ENCODE results near the gene KLF3. TPM values are rescaled to one million over a fixed set of nuclear protein-coding genes. Genes with fewer than 3 reads are reported as not detected.

The KLF3 gene
- polyA plus RNA-seq, 1 donor from 2014 or later: 12.3 TPM

DNA sequence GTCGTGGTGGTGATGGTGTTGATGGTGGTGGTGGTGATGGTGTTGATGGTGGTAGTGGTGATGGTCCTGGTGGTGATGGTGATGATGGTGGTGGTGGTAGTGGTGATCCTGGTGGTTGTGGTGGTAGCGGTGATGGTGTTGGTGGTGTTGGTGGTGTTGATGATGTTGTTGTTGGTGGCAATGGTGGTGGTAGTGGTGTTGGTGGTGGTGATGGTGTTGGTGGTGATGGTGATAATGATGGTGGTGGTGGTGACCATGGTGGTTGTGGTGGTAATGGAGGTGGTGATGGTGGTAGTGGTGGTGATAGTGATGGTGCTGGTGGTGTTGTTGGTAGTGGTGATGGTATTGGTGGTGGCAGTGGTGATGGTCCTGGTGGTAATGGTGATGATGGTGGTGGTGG lies 69.7 kb downstream of the KLF3 start:
- Histone ChIP-seq H3K9ac (ENCODE audit: low read length) (no peak overlapping the region), H3K36me3 (ENCODE audit: insufficient read depth, low read length) (no peaks in the 10 kb centered on the region), H3K4me3 (ENCODE audit: low read length) (no peak overlapping the region), H4K20me1 (ENCODE audit: insufficient read depth) (no peaks in the 10 kb centered on the region), H3F3A (ENCODE audit: insufficient read depth, low read length, poor library complexity, severe bottlenecking) (no peaks in the 10 kb centered on the region), H3K9me2 (ENCODE audit: insufficient read depth, low read length) (no peaks in the 10 kb centered on the region), H2AFZ (ENCODE audit: low read depth, low read length) (no peak overlapping the region), H3K27me3 (ENCODE audit: insufficient read depth, low read depth, low read length) (no peaks in the 10 kb centered on the region), H3K4me2 (ENCODE audit: low read length) (no peak overlapping the region), H3K9me3 (ENCODE audit: low read length) (no peaks in the 10 kb centered on the region), H3K79me2 (replicated peaks; ENCODE audit: insufficient read depth, low read length) (no peaks in the 10 kb centered on the region), H3K27ac (ENCODE audit: low read length) (no peak overlapping the region)
- no peak for TF ChIP-seq TAF1 (IDR thresholded peaks at IDR 0.05; ENCODE audit: low read depth)
- no peak for TF ChIP-seq RAD21 (conservative IDR thresholded peaks at IDR 0.05)
- TF ChIP-seq, protein P1, sequence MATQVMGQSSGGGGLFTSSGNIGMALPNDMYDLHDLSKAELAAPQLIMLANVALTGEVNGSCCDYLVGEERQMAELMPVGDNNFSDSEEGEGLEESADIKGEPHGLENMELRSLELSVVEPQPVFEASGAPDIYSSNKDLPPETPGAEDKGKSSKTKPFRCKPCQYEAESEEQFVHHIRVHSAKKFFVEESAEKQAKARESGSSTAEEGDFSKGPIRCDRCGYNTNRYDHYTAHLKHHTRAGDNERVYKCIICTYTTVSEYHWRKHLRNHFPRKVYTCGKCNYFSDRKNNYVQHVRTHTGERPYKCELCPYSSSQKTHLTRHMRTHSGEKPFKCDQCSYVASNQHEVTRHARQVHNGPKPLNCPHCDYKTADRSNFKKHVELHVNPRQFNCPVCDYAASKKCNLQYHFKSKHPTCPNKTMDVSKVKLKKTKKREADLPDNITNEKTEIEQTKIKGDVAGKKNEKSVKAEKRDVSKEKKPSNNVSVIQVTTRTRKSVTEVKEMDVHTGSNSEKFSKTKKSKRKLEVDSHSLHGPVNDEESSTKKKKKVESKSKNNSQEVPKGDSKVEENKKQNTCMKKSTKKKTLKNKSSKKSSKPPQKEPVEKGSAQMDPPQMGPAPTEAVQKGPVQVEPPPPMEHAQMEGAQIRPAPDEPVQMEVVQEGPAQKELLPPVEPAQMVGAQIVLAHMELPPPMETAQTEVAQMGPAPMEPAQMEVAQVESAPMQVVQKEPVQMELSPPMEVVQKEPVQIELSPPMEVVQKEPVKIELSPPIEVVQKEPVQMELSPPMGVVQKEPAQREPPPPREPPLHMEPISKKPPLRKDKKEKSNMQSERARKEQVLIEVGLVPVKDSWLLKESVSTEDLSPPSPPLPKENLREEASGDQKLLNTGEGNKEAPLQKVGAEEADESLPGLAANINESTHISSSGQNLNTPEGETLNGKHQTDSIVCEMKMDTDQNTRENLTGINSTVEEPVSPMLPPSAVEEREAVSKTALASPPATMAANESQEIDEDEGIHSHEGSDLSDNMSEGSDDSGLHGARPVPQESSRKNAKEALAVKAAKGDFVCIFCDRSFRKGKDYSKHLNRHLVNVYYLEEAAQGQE (IDR thresholded peaks at IDR 0.05; ENCODE audit: borderline replicate concordance): no peak
- no peak for TF ChIP-seq MXI1 (conservative IDR thresholded peaks at IDR 0.05; ENCODE audit: poor library complexity, severe bottlenecking)
- TF ChIP-seq, protein P2, sequence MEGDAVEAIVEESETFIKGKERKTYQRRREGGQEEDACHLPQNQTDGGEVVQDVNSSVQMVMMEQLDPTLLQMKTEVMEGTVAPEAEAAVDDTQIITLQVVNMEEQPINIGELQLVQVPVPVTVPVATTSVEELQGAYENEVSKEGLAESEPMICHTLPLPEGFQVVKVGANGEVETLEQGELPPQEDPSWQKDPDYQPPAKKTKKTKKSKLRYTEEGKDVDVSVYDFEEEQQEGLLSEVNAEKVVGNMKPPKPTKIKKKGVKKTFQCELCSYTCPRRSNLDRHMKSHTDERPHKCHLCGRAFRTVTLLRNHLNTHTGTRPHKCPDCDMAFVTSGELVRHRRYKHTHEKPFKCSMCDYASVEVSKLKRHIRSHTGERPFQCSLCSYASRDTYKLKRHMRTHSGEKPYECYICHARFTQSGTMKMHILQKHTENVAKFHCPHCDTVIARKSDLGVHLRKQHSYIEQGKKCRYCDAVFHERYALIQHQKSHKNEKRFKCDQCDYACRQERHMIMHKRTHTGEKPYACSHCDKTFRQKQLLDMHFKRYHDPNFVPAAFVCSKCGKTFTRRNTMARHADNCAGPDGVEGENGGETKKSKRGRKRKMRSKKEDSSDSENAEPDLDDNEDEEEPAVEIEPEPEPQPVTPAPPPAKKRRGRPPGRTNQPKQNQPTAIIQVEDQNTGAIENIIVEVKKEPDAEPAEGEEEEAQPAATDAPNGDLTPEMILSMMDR (IDR thresholded peaks at IDR 0.05; ENCODE audit: poor library complexity, severe bottlenecking): no peak
- no peak for TF ChIP-seq POLR2AphosphoS5 (IDR thresholded peaks at IDR 0.05)
- no peak for TF ChIP-seq EZH2 (IDR thresholded peaks at IDR 0.05; ENCODE audit: borderline replicate concordance, insufficient read depth, low read length, poor library complexity, severe bottlenecking)
- TF ChIP-seq SMC3 (conservative IDR thresholded peaks at IDR 0.05; ENCODE audit: poor library complexity): no peak

DNA sequence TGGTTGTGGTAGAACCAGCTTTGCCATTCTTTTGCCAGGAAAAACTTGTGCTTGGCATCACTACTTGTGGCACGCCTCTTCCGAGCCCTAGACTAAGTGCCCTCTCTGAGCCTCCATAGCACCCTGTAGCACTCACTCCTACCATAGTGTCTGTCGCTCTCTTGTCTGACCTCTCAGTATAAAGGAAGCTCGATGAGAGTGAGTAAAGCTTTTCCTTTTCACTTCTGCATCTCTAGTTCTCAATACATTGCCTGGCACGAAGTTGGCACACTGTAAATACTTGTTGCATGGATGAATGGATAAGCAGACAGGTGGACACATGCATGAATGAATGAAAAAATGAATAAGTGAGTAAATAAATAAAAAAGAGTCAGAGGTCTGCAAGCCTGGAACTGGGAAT lies 70.4 kb downstream of the KLF3 start:
- Histone ChIP-seq H4K20me1 (ENCODE audit: insufficient read depth) (no peaks in the 10 kb centered on the region), H3K27ac (ENCODE audit: low read length) (no peak overlapping the region), H3K79me2 (replicated peaks; ENCODE audit: insufficient read depth, low read length) (no peaks in the 10 kb centered on the region), H2AFZ (ENCODE audit: low read depth, low read length) (no peak overlapping the region), H3K27me3 (ENCODE audit: insufficient read depth, low read depth, low read length) (no peaks in the 10 kb centered on the region), H3F3A (ENCODE audit: insufficient read depth, low read length, poor library complexity, severe bottlenecking) (no peaks in the 10 kb centered on the region), H3K4me2 (ENCODE audit: low read length) (no peak overlapping the region), H3K9me2 (ENCODE audit: insufficient read depth, low read length) (no peaks in the 10 kb centered on the region), H3K9ac (ENCODE audit: low read length) (no peak overlapping the region), H3K9me3 (ENCODE audit: low read length) (no peaks in the 10 kb centered on the region), H3K4me3 (ENCODE audit: low read length) (no peak overlapping the region), H3K36me3 (ENCODE audit: insufficient read depth, low read length) (no peaks in the 10 kb centered on the region)
- TF ChIP-seq EZH2 (IDR thresholded peaks at IDR 0.05; ENCODE audit: borderline replicate concordance, insufficient read depth, low read length, poor library complexity, severe bottlenecking) (no peak), MXI1 (conservative IDR thresholded peaks at IDR 0.05; ENCODE audit: poor library complexity, severe bottlenecking) (no peak), POLR2AphosphoS5 (IDR thresholded peaks at IDR 0.05) (no peak), TAF1 (IDR thresholded peaks at IDR 0.05; ENCODE audit: low read depth) (no peak), RAD21 (conservative IDR thresholded peaks at IDR 0.05) (no peak), EP300 (conservative IDR thresholded peaks at IDR 0.05; ENCODE audit: poor library complexity, severe bottlenecking) (no peak), SMC3 (conservative IDR thresholded peaks at IDR 0.05; ENCODE audit: poor library complexity) (no peak)
- TF ChIP-seq, protein P1 (IDR thresholded peaks at IDR 0.05; ENCODE audit: borderline replicate concordance): no peak
- TF ChIP-seq, protein P2 (IDR thresholded peaks at IDR 0.05; ENCODE audit: poor library complexity, severe bottlenecking): no peak

Measured in neural cell (in vitro differentiated cells).